Pancreas (tissue), 10 donors: ENCODE results near the gene AFF3. TPM values are rescaled to one million over a fixed set of nuclear protein-coding genes. Genes with fewer than 3 reads are reported as not detected.

Experiments
- ATAC-seq, 4 donors: fragments of 200-7000 bp; cut with Tn5 transposase; one replicate each; pipeline versions ENCODE4 v1.8.0 to v1.9.1; 2020; ENCODE audit warnings: mild to moderate bottlenecking in 4 of 4, moderate library complexity in 4 of 4
- DNase-seq, 6 donors: peaks; one replicate each; pipeline ENCODE4 v3.0.0-alpha.2; 2020
- FAIRE-seq: peaks from 2 replicates; lab custom pipeline; 2012; peaks lifted over from hg19 to GRCh38; lab: Jason Lieb, UNC
- H3K27ac ChIP-seq, 4 donors: fragments of 200-600 bp; sonication (generic); 1 replicate in 3 of 4; 2 replicates in 1 of 4; pipeline versions ENCODE4 v1.5.0 to v1.8.0; 2020
- H3K27me3 ChIP-seq, 4 donors: fragments of 200-600 bp; one replicate each; pipeline ENCODE4 v1.8.0; 2021
- H3K36me3 ChIP-seq, 3 donors: fragments of 200-600 bp; sonication (generic) in 1 of 3; one replicate each; pipeline versions ENCODE4 v1.5.0 to v1.8.0; 2020 to 2021
- H3K4me1 ChIP-seq, 3 donors: fragments of 200-600 bp; one replicate each; pipeline ENCODE4 v1.8.0; 2021
- H3K4me3 ChIP-seq, 4 donors: fragments of 200-600 bp; sonication (generic) in 2 of 4; one replicate each; pipeline versions ENCODE4 v1.5.0 to v1.8.0; 2020 to 2021
- H3K9me3 ChIP-seq, 4 donors: fragments of 200-600 bp; one replicate each; pipeline ENCODE4 v1.8.0; 2021
- WGBS, 2 donors: extraction: QIAGEN DNeasy Blood & Tissue Kit; methylation state at CpG; one replicate each; pipeline ENCODE4 v1.1.7; 2013; 5-methylcytosine and 5-hydroxymethylcytosine counted together
- intact Hi-C, 3 donors: fragments of 100-400 bp; cut with DNase I; formaldehyde crosslinking; loops; one replicate each; pipeline versions ENCODE4 v1.11.1 to v1.14.2; 2022
- polyA plus RNA-seq, 2 donors: library from polyadenylated mRNA; stranded (reverse); fragments of 200-250 nt; gene quantifications; one replicate each; pipeline ENCODE4 v1.2.3, GENCODE V29; 2013
- total RNA-seq, 6 donors: library from RNA; stranded (reverse); fragmentation: NEBNext Ultra II Directional in 4 of 6; extraction: Animal tissue kit (Norgen Biotek cat#: 25700) in 4 of 6; gene quantifications; one replicate each; pipeline versions ENCODE4 v1.2.1 to v1.2.4, GENCODE V29; 2021 to 2023
- TF ChIP-seq, protein P1 (sequence below), 4 donors: fragments of 200-600 bp; sonication (generic) in 3 of 4; IDR thresholded peaks; one replicate each; pipeline versions ENCODE4 v1.5.0 to v1.8.0; 2021; ENCODE audit warnings: antibody characterized with exemption in 4 of 4
- donor health status: healthy with polysubstance abuse.
- donor health status: DM: no; HTN: no; CAD: no; lungs with moderate emphysema.
- donor health status: DM: no; HTN: no; CAD: no.
- donor health status: control.
- donor health status: control.
- donor health status: Bipolar disorder and iron deficiency.
- donor health status: DM: yes; HTN: yes; CAD: no.
- donor health status: DM: no; HTN: no; CAD: no.
- donor health status: DM: no; HTN: no; CAD: no.
- donor health status: DM: yes; HTN: yes; CAD: no.

Gene AFF3
- total and polyA plus RNA-seq, 8 donors: 0.19 to 1.1 (median 0.54) TPM

GRCh38 chr2:99545066-99545465 is 597.3 kb downstream of the AFF3 start:
- H3K36me3 ChIP-seq: no peaks in the 10 kb centered on the region
- TF ChIP-seq, protein P1, sequence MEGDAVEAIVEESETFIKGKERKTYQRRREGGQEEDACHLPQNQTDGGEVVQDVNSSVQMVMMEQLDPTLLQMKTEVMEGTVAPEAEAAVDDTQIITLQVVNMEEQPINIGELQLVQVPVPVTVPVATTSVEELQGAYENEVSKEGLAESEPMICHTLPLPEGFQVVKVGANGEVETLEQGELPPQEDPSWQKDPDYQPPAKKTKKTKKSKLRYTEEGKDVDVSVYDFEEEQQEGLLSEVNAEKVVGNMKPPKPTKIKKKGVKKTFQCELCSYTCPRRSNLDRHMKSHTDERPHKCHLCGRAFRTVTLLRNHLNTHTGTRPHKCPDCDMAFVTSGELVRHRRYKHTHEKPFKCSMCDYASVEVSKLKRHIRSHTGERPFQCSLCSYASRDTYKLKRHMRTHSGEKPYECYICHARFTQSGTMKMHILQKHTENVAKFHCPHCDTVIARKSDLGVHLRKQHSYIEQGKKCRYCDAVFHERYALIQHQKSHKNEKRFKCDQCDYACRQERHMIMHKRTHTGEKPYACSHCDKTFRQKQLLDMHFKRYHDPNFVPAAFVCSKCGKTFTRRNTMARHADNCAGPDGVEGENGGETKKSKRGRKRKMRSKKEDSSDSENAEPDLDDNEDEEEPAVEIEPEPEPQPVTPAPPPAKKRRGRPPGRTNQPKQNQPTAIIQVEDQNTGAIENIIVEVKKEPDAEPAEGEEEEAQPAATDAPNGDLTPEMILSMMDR (IDR thresholded peaks at IDR 0.05): no peak
- H3K27me3 ChIP-seq: no peaks in the 10 kb centered on the region
- H3K4me1 ChIP-seq: no peaks in the 10 kb centered on the region
- WGBS, 2 donors: 48 to 56% methylated on average over 1 of the region's 1 CpG
- ATAC-seq (no peak), FAIRE-seq (no peak), DNase-seq (no peak)
- intact Hi-C loops: no loop called here
- H3K9me3 ChIP-seq: no peaks in the 10 kb centered on the region
- no peak overlapping the region for H3K27ac ChIP-seq
- no peak overlapping the region for H3K4me3 ChIP-seq

- H3K36me3 ChIP-seq: no peaks in the 10 kb centered on the region
- intact Hi-C loops: no loop called here
- H3K27ac ChIP-seq: no peak overlapping the region
- DNase-seq: no peak
- H3K4me1 ChIP-seq: no peaks in the 10 kb centered on the region
- TF ChIP-seq, protein P1 (IDR thresholded peaks at IDR 0.05): no peak
- ATAC-seq: no peak
- no peak overlapping the region for H3K4me3 ChIP-seq
- no peaks in the 10 kb centered on the region for H3K27me3 ChIP-seq
- H3K9me3 ChIP-seq: no peaks in the 10 kb centered on the region
- FAIRE-seq: no peak
- WGBS, 2 donors: 74 to 82% methylated on average over 6 of the region's 6 CpGs
These were observed 597.8 kb downstream of the AFF3 start for GRCh38 chr2:99544608-99545007.

DNA sequence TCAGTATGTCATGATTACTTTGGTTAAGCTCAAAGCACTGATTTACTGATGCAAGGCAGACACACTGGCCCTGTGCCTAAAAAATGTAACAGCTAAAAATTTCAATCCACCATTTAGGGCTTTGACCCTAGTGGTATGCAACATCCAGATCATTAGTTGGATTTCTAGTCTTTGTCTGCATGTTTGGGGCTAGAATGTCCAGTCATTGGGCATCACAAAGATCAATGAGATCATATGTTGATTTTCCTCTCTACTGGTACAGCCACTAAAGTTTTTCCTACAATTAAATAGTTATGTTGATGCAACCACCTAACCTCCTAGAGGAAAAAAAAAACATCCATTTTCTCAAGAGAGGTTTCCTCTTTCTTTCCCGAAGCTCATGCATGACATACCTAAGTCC is 599.1 kb downstream of the AFF3 start:
- no peak for DNase-seq
- no peaks in the 10 kb centered on the region for H3K36me3 ChIP-seq
- TF ChIP-seq, protein P1 (IDR thresholded peaks at IDR 0.05): no peak
- H3K4me3 ChIP-seq: no peak overlapping the region
- FAIRE-seq: no peak
- ATAC-seq: no peak
- intact Hi-C loops: no loop called here
- H3K27me3 ChIP-seq: no peaks in the 10 kb centered on the region
- H3K27ac ChIP-seq: no peak overlapping the region
- WGBS, 2 donors: 75 to 91% methylated on average over 1 of the region's 1 CpG
- H3K9me3 ChIP-seq: no peaks in the 10 kb centered on the region
- no peaks in the 10 kb centered on the region for H3K4me1 ChIP-seq

DNA sequence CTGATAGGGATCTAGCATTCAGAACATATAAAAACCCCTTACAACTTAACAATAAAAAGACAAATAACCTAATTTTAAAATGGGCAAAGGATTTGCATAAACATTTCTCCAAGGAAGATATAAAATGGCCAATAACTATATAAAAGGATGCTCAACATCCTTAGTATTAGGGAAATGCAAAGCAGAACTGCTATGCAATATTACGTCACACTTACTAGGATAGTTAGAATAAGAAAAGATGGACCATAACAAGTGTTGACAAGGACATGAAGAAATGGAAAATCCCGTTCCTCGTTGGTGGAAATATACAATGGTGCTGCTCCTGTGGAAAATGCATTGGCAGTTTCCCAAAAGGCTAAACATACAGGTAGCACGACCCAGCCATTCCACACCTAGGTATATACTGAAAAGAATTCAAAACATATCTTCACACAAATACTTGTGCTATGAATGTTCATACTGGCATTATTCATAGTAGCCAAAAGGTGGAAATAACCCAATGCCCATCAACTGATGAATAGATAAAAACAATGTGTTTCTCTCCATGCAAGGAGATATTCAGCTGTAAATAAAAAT is 604.4 kb downstream of the AFF3 start:
- DNase-seq: no peak
- Histone ChIP-seq H3K27me3 (no peaks in the 10 kb centered on the region), H3K4me3 (no peak overlapping the region), H3K9me3 (no peaks in the 10 kb centered on the region), H3K4me1 (no peaks in the 10 kb centered on the region), H3K36me3 (no peaks in the 10 kb centered on the region), H3K27ac (no peak overlapping the region)
- WGBS, 2 donors: 78 to 84% methylated on average over 4 of the region's 4 CpGs
- intact Hi-C loops: no loop called here
- TF ChIP-seq, protein P1 (IDR thresholded peaks at IDR 0.05): no peak
- no peak for FAIRE-seq
- ATAC-seq: no peak

GRCh38 chr2:99524056-99524455 is 618.3 kb downstream of the AFF3 start:
- FAIRE-seq (no peak), DNase-seq (no peak), ATAC-seq (no peak)
- no peak overlapping the region for H3K4me3 ChIP-seq
- H3K27me3 ChIP-seq: no peaks in the 10 kb centered on the region
- intact Hi-C loops: no loop called here
- no peaks in the 10 kb centered on the region for H3K4me1 ChIP-seq
- H3K36me3 ChIP-seq: no peaks in the 10 kb centered on the region
- H3K9me3 ChIP-seq: no peaks in the 10 kb centered on the region
- 83 to 88% methylated on average over 2 of the region's 2 CpGs for WGBS, 2 donors
- TF ChIP-seq, protein P1 (IDR thresholded peaks at IDR 0.05): no peak
- H3K27ac ChIP-seq: no peak overlapping the region
